HG02759 (cell line): ENCODE measurements around the gene CARMIL1.
"Not testable (repeated sequence)": the region's sequence is repeated elsewhere in the genome, so short reads cannot be mapped to it uniquely, and the experiment has no call there.

Experiments used
- ATAC-seq: cut with Tn5 transposase; IDR thresholded peaks from one replicate; pipeline ENCODE4 v1.9.1; 2021; ENCODE audit warnings: mild to moderate bottlenecking, moderate library complexity; ENCODE audit not compliant: unreplicated experiment

CARMIL1 gene

GRCh38 chr6:25548451-25548850 is 269.3 kb downstream of the CARMIL1 start:
- ATAC-seq: no peak

- ATAC-seq: no peak
These were observed 271.5 kb downstream of the CARMIL1 start for GRCh38 chr6:25550631-25551030.

- no peak for ATAC-seq
These were observed 274.3 kb downstream of the CARMIL1 start for GRCh38 chr6:25553502-25553901.

- no peak for ATAC-seq
These were observed 276.0 kb downstream of the CARMIL1 start for GRCh38 chr6:25555188-25555587.

GRCh38 chr6:25556516-25556915 is 277.3 kb downstream of the CARMIL1 start:
- no peak for ATAC-seq

GRCh38 chr6:25558155-25558817 is 279.1 kb downstream of the CARMIL1 start:
- ATAC-seq: no peak

- no peak for ATAC-seq
These were observed 281.7 kb downstream of the CARMIL1 start for GRCh38 chr6:25560865-25561264.

- no peak for ATAC-seq
These were observed 285.8 kb downstream of the CARMIL1 start for GRCh38 chr6:25564943-25565342.

- no peak for ATAC-seq
These were observed 291.4 kb downstream of the CARMIL1 start for GRCh38 chr6:25570578-25570977.

GRCh38 chr6:25576919-25577318 is 297.7 kb downstream of the CARMIL1 start:
- no peak for ATAC-seq

GRCh38 chr6:25578538-25578937 is 299.4 kb downstream of the CARMIL1 start:
- no peak for ATAC-seq

GRCh38 chr6:25579391-25579883 is 300.3 kb downstream of the CARMIL1 start:
- ATAC-seq: no peak

- no peak for ATAC-seq
These were observed 300.8 kb downstream of the CARMIL1 start for GRCh38 chr6:25579902-25580495.

- no peak for ATAC-seq
These were observed 302.9 kb downstream of the CARMIL1 start for GRCh38 chr6:25582101-25582500.

- no peak for ATAC-seq
These were observed 303.9 kb downstream of the CARMIL1 start for GRCh38 chr6:25583099-25583498.

GRCh38 chr6:25583906-25584305 is 304.7 kb downstream of the CARMIL1 start:
- ATAC-seq: no peak

GRCh38 chr6:25585225-25585624 is 306.1 kb downstream of the CARMIL1 start:
- no peak for ATAC-seq

- ATAC-seq: not testable (repeated sequence)
These were observed 306.9 kb downstream of the CARMIL1 start for GRCh38 chr6:25586119-25586518.

- no peak for ATAC-seq
These were observed 307.8 kb downstream of the CARMIL1 start for GRCh38 chr6:25586927-25587326.

- ATAC-seq: no peak
These were observed 311.8 kb downstream of the CARMIL1 start for GRCh38 chr6:25590986-25591385.

GRCh38 chr6:25596928-25597818 is 318.0 kb downstream of the CARMIL1 start:
- ATAC-seq: no peak
